GM21576 (cell line): Measurements from ENCODE around the gene METTL6.
A peak's percentile ranks its signal among the peaks of the same experiment; 100 is the strongest.
"Not testable (repeated sequence)": the region's sequence is repeated elsewhere in the genome, so short reads cannot be mapped to it uniquely, and the experiment has no call there.

Source experiments
- ATAC-seq: cut with Tn5 transposase; IDR thresholded peaks from one replicate; pipeline ENCODE4 v1.9.1; 2021; ENCODE audit warnings: mild to moderate bottlenecking, moderate library complexity; ENCODE audit not compliant: unreplicated experiment

Gene METTL6

DNA sequence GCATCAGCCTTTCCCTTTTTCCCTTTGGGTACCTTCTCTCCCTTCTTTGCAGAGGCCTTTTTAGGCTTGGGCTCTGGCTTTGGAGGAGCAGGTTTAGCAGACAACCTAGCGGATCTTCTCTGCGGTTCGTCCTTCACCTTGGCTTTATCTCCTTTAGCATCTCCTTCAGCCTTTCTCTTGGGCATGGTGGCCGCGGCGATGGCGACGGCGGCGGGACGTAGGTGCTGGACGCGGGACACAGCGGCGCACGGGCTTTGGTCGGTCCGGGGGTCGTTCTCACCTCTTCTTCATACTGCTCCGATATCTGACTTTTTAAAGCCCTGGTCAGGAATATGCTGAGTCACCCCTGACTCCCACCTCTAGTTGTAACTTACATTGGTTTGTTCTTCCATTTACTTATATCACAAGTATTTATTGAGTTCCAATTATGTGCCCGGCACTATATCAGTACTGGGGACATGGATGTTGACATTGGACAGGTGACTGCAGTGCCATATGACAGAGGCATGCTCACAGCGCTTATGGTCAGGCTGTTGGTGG is 51.8 kb downstream of the METTL6 start:
- no peak for ATAC-seq

DNA sequence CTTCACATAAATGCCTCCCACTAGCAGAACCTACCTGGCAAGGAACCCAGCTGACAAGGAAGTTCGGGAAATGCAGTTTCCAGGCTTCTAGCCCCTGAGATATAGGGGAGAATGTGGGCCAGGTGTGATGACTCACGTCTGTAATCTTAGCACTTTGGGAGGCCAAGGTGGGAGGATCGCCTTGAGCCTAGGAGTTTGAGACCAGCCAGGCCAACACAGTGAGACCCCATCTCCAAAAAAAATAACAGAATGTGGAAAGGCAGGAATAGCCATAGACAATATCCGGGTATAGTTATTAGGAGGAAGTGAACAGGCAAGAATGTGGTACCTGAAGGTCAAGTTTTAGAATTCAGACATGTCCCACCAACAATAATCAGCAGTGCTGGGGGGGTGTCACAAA is 54.4 kb downstream of the METTL6 start:
- no peak for ATAC-seq

DNA sequence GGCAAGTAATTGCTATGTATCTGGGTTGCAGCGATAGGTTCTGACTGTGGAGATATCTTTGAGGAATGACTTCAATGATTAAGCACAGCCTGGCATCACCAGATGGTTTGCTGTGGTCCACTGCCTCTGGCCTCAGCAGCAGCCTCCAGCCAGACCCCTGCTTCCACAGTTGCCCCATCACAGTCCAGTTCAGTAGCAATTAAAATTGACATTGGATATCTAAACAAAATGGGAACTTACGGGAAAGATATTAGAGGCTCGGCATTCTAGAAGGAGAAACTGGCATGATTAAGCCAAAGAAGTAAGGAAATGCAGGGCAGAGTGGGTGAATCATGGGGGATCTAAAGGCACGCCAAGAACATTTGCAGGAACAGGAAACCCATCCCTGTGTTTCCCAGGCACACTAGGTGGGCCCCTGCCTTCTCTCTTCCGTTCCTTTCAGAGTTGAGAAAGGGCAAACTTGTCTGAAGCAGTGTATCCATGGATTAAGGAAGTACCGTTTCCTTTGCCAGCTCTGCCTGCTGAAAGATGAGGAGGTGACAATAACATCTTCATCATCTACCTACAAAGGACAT is 58.7 kb downstream of the METTL6 start:
- ATAC-seq, result no peak

DNA sequence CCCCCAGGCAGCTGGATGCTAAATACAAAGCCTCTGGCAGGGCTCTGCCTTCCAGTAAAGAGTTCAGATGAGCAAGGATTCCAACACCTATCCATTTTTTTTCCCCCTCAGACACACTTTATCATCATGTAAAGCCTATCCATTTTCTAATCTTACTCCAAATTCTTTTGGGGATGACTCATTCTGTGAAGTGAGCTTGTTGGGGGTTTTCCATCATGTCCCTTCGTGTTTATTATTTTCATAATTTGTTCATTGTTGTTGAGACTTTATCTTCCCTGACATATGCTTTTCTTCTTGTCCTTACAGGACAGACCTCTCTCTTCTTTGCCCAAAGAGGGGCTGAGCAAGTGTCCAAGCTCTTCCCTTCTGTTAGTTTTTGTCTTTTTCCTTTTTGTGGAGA is 60.3 kb downstream of the METTL6 start:
- ATAC-seq, result no peak

DNA sequence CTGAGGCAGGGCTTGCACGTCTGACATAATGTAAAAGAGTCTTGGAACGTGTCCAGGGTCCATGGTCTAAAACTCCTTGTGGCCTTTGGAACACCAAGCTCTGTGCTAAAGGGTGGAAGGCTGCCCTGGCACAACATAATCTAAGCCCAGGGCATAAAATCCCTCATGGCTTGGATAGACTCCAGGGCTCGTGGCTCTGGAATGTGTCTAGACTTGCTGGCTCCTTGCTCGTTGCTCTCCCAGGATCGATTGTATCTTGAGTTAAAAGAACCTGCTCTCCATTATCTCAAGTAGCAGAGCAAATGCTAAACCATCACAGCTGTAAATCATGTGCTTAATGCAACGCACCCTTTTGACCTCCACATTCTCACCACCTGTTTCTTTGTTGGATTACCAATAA is 63.3 kb downstream of the METTL6 start:
- ATAC-seq, result not testable (repeated sequence)

DNA sequence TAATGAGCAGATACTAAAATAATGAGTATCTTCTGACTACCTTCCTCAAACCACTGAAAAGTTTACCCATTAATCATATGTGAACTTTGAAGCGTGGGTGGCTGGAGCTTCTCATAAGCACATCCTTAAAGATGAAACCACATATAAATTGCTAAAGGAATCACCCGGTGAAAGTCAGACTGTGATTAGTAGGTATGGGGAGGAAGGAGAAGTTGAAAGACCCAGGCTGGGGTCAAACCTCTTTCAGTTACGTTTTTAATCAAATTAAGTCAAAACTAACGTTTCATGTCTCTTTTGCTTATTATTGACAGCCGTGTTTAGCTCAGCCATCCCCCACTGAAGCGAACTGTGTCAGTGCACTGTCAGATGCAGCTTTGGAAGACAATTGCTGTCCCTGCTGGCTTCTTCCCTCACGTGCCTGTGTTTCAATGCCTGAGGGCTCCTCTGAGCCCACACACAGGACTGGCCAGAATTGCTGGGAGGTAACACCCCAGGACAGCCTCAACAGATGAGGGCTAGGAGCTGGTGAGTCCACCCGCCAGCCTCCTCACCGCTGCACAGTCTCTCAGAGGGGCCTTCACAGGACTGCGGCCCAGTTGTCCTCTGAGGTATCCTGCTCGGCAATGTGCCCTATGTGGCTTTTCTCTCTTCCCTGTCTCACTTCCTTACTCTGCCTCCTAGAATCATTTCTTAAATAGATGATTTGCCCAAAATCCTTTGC is 65.7 kb downstream of the METTL6 start:
- peak; percentile 68 for ATAC-seq

DNA sequence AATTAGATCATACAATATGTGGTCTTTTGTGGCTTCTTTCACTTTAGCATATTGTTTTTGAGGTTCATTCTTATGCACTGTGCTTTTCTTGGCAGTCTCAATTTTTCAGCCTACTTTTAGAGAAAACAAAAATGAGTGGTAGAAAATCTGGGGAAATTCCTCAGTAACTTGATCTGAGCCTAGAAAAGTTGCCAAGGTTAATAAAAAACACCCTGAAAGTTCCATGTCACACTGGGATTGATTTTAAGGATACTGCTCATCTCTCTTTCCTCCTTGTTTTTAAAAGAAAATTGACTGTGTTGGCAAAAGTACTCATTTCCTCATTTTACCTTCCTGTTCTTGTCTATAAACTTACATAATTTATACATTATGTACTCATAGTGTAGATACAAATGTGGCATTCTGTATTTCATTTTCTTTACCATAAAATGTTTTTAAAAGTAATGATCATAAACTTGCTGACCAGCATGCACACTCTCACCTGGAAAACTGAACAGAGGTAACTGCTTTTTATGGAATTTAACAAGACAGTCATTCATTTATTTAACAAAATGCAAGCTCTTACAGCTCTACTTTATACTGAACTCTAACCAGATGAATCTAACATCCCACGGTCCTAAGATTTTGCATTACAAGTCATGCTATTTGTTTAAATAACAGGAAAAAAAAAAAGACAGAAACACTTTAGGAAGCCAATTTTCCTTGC is 66.4 kb downstream of the METTL6 start:
- ATAC-seq, result no peak
